ENCODE data around the gene KPNB1.

KPNB1 gene

GRCh38 chr17:47695429-47696376 lies 46.0 kb downstream of the KPNB1 start:
- TF ChIP-seq YY1 (IDR thresholded peaks at IDR 0.05; ENCODE audit: low read depth) (no peak), ZBTB7A (IDR thresholded peaks at IDR 0.05; ENCODE audit: low read depth) (peak; percentile 28; the same call in 1 of the 2 replicates), NFIC (IDR thresholded peaks at IDR 0.05) (no peak), USF1 (IDR thresholded peaks at IDR 0.05) (no peak), CREB1 (IDR thresholded peaks at IDR 0.05; ENCODE audit: low read depth) (no peak), MAX (IDR thresholded peaks at IDR 0.05) (no peak), EP300 (IDR thresholded peaks at IDR 0.05; ENCODE audit: borderline replicate concordance) (no peak), RAD21 (IDR thresholded peaks at IDR 0.05; ENCODE audit: low read depth) (no peak)

- TF ChIP-seq CREB1 (IDR thresholded peaks at IDR 0.05; ENCODE audit: low read depth) = no peak
- no peak for TF ChIP-seq CEBPB (IDR thresholded peaks at IDR 0.05)
- no peak for TF ChIP-seq TAF1 (IDR thresholded peaks at IDR 0.05; ENCODE audit: low read depth)
- peak; percentile 33; the same call in 1 of the 2 replicates for TF ChIP-seq REST (IDR thresholded peaks at IDR 0.05; ENCODE audit: low read depth)
- TF ChIP-seq TEAD4 (IDR thresholded peaks at IDR 0.05) = no peak
- no peak for TF ChIP-seq MAX (IDR thresholded peaks at IDR 0.05)
- TF ChIP-seq EGR1 (IDR thresholded peaks at IDR 0.05) = no peak
Measured at GRCh38 chr17:47696717-47697642, 47.3 kb downstream of the KPNB1 start.

GRCh38 chr17:47697906-47698711 lies 48.4 kb downstream of the KPNB1 start:
- TF ChIP-seq CREB1 (IDR thresholded peaks at IDR 0.05; ENCODE audit: low read depth) = no peak
- TF ChIP-seq EGR1 (IDR thresholded peaks at IDR 0.05) = no peak
- TF ChIP-seq EP300 (IDR thresholded peaks at IDR 0.05; ENCODE audit: borderline replicate concordance) = no peak
- TF ChIP-seq MAX (IDR thresholded peaks at IDR 0.05) = no peak
- no peak for TF ChIP-seq ZBTB7A (IDR thresholded peaks at IDR 0.05; ENCODE audit: low read depth)
- TF ChIP-seq RAD21 (IDR thresholded peaks at IDR 0.05; ENCODE audit: low read depth) = no peak
- no peak for TF ChIP-seq REST (IDR thresholded peaks at IDR 0.05; ENCODE audit: low read depth)
- TF ChIP-seq USF1 (IDR thresholded peaks at IDR 0.05) = no peak
- TF ChIP-seq TEAD4 (IDR thresholded peaks at IDR 0.05) = no peak

GRCh38 chr17:47698749-47699535 lies 49.2 kb downstream of the KPNB1 start:
- TF ChIP-seq CEBPB (IDR thresholded peaks at IDR 0.05) (no peak), RAD21 (IDR thresholded peaks at IDR 0.05; ENCODE audit: low read depth) (peak; percentile 70)

- no peak for TF ChIP-seq CEBPB (IDR thresholded peaks at IDR 0.05)
Measured at GRCh38 chr17:47699536-47699840, 49.8 kb downstream of the KPNB1 start.

Data from Ishikawa (cell line).